Spleen (tissue), 7 donors: ENCODE results near the gene HOXA7.

Experiments used
- POLR2A ChIP-seq, 3 donors: fragments of 450-650 bp; IDR thresholded peaks; one replicate each; pipeline ENCODE4 v1.5.1; 2017; ENCODE audit warnings: antibody characterized with exemption in 3 of 3, mild to moderate bottlenecking in 1 of 3
- POLR2AphosphoS5 ChIP-seq, 3 donors: sonication (generic); formaldehyde crosslinking; IDR thresholded peaks; one replicate each; pipeline ENCODE4 v1.5.1; 2017; ENCODE audit warnings: antibody characterized with exemption in 3 of 3
- TF ChIP-seq, protein P1 (sequence below), 11 experiments: fragments of 200-600 bp in 7 of 11; fragments of 450-650 bp in 4 of 11; sonication (generic) in 4 of 11; IDR thresholded peaks in 8 of 11; conservative IDR thresholded peaks in 3 of 11; 1 replicate in 7 of 11; 2 replicates in 4 of 11; pipeline versions ENCODE4 v1.4.0 to v1.8.0; 2016 to 2021; ENCODE audit warnings: antibody characterized with exemption in 11 of 11, inconsistent platforms in 4 of 11, mild to moderate bottlenecking in 1 of 11
- donor health status: DM: no; HTN: no; CAD: no; lungs with moderate emphysema.
- donor health status: DM: no; HTN: no; CAD: no.
- donor health status: DM: no; HTN: no; CAD: no.

DNA sequence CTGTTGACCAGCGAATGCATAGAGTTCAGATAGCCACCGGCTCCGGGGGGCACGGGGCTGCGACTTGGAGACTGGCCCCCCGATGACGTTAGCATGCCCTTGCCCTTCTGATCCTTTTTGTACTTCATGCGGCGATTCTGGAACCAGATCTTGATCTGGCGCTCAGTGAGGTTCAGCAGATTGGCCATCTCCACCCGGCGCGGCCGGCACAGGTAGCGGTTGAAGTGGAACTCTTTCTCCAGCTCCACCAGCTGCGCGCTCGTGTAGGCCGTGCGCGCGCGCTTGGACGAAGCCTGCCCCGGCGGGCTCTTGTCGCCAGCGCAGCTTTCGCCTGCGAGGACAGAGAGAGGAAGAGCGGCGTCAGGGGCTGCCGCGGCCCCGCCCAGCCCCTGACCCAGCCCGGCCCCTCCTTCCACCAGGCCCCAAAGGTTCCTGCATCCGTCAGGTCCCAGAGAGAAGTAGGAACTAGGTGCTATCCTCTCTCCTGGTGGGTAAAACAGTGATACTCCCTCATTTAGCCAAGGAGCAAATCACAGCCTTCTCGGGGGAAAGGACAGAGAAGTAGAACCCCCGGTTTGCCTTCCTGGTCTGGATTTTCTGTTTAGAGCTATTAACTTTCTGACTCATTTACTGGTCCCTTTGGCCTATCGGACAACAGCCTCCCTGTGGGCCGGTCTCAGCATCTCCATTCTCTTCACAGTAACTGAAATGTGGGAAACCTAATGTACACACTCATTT is 47.9 kb downstream of the HOXA7 start:
- TF ChIP-seq, protein P1, sequence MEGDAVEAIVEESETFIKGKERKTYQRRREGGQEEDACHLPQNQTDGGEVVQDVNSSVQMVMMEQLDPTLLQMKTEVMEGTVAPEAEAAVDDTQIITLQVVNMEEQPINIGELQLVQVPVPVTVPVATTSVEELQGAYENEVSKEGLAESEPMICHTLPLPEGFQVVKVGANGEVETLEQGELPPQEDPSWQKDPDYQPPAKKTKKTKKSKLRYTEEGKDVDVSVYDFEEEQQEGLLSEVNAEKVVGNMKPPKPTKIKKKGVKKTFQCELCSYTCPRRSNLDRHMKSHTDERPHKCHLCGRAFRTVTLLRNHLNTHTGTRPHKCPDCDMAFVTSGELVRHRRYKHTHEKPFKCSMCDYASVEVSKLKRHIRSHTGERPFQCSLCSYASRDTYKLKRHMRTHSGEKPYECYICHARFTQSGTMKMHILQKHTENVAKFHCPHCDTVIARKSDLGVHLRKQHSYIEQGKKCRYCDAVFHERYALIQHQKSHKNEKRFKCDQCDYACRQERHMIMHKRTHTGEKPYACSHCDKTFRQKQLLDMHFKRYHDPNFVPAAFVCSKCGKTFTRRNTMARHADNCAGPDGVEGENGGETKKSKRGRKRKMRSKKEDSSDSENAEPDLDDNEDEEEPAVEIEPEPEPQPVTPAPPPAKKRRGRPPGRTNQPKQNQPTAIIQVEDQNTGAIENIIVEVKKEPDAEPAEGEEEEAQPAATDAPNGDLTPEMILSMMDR (IDR thresholded peaks at IDR 0.05 in 8 of 11, conservative IDR thresholded peaks at IDR 0.05 in 3 of 11), result peak in 3 of 11 experiments; percentile 13 to 27 (median 18)
- peak in 1 of 3 donors; percentile 81 for TF ChIP-seq POLR2A (IDR thresholded peaks at IDR 0.05)
- TF ChIP-seq POLR2AphosphoS5 (IDR thresholded peaks at IDR 0.05), result peak; percentile 80 to 95 (median 90)
